Lower leg skin (tissue), 3 donors: Measurements from ENCODE around the gene C10orf71.

Experiments used
- POLR2A ChIP-seq, 2 donors: fragments of 450-650 bp; IDR thresholded peaks; one replicate each; pipeline ENCODE4 v1.6.1; 2016 to 2017; ENCODE audit warnings: antibody characterized with exemption in 2 of 2, mild to moderate bottlenecking in 1 of 2, moderate library complexity in 1 of 2
- TF ChIP-seq, protein P1 (sequence below), 3 donors: fragments of 450-650 bp; IDR thresholded peaks; one replicate each; pipeline ENCODE4 v1.5.1; 2016; ENCODE audit warnings: antibody characterized with exemption in 3 of 3, mild to moderate bottlenecking in 3 of 3, moderate library complexity in 2 of 3

- TF ChIP-seq, protein P1, sequence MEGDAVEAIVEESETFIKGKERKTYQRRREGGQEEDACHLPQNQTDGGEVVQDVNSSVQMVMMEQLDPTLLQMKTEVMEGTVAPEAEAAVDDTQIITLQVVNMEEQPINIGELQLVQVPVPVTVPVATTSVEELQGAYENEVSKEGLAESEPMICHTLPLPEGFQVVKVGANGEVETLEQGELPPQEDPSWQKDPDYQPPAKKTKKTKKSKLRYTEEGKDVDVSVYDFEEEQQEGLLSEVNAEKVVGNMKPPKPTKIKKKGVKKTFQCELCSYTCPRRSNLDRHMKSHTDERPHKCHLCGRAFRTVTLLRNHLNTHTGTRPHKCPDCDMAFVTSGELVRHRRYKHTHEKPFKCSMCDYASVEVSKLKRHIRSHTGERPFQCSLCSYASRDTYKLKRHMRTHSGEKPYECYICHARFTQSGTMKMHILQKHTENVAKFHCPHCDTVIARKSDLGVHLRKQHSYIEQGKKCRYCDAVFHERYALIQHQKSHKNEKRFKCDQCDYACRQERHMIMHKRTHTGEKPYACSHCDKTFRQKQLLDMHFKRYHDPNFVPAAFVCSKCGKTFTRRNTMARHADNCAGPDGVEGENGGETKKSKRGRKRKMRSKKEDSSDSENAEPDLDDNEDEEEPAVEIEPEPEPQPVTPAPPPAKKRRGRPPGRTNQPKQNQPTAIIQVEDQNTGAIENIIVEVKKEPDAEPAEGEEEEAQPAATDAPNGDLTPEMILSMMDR (IDR thresholded peaks at IDR 0.05): no peak
- no peak for TF ChIP-seq POLR2A (IDR thresholded peaks at IDR 0.05)
These were observed 4.2 kb upstream of the C10orf71 start for GRCh38 chr10:49294731-49295130.
